AG09319 (cell line): ENCODE measurements around the gene THAP7.

ENCODE experiments used
- DNase-seq: peaks from one replicate; pipeline ENCODE4 v3.0.0-alpha.2; 2010; ENCODE audit warnings: low read depth; ENCODE audit errors: extremely low read depth
- TF ChIP-seq, protein P1 (sequence below): IDR thresholded peaks from 2 replicates; pipeline ENCODE4 v1.5.1; 2011; ENCODE audit warnings: low read depth, mild to moderate bottlenecking, inconsistent platforms, low read length, moderate library complexity

THAP7 gene

DNA sequence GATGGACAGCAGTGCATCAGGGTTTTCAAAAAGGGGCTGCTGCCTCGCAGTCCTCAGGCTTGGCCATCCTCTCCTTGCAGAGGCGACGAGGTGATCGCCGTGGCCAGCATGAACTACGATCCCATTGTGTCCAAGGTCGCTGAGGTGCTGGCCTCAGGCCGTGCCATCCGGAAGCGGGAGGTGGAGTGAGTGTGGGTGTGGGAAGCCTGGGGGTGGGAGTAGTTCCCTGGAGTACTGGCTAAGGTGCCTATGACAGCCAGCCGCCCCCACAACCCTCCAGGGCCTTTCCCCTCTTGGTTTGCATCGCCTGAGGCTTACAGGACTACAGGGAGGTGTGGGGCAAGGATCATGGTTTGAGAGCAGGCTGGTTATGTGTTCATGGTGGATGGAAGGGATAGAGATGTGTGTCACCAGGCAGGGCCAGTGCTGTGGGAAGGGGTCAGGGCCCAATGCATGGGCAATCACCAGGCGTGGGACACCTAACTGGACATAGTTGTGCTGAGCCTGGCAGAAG lies 21.9 kb downstream of the THAP7 start:
- TF ChIP-seq, protein P1, sequence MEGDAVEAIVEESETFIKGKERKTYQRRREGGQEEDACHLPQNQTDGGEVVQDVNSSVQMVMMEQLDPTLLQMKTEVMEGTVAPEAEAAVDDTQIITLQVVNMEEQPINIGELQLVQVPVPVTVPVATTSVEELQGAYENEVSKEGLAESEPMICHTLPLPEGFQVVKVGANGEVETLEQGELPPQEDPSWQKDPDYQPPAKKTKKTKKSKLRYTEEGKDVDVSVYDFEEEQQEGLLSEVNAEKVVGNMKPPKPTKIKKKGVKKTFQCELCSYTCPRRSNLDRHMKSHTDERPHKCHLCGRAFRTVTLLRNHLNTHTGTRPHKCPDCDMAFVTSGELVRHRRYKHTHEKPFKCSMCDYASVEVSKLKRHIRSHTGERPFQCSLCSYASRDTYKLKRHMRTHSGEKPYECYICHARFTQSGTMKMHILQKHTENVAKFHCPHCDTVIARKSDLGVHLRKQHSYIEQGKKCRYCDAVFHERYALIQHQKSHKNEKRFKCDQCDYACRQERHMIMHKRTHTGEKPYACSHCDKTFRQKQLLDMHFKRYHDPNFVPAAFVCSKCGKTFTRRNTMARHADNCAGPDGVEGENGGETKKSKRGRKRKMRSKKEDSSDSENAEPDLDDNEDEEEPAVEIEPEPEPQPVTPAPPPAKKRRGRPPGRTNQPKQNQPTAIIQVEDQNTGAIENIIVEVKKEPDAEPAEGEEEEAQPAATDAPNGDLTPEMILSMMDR: no peak
- no peak for DNase-seq

DNA sequence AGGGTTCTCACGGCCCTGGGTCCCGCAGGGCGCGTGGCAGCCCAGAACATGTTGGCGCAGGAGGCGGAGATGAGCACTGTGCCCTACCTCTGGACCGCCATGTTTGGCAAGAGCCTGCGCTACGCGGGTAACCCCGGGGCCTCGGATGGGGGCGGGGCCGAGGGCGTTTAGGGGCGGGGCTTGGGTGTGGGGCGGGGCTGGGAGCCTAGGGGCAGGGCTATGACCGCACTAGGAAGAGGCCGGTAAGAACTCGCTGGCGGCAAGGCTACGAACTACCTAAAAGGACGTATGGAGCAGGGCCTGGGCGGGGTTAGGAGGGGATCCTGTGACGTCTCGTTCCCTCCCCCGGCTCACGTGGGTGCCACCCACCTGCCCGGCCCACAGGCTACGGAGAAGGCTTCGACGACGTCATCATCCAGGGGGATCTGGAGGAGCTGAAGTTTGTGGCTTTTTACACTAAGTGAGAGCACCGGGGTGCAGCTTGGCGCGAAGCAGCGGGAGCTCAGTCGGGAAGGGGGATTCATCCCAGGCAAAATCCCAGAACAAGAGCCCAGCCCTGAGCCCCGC lies 22.6 kb downstream of the THAP7 start:
- DNase-seq: no peak
- TF ChIP-seq, protein P1: no peak

DNA sequence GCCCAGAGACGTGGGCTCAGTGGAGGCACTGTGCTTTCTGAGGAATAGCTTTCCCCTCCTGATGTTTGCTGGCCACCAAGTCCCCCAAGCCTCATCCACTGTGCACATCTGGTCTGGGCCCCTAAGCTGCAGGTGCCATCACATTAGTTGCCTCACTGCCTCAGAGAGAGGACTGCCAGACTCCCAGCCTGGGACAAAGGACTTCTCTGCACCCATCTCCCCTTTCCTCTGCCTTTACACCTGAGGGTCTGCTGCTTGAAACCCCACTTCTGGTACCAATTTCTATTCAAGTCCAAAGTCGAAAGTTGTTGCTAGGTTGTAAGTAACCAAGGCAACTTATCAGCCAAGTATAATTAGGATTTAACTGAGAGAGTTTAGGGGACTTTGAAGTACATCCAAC lies 23.5 kb downstream of the THAP7 start:
- TF ChIP-seq, protein P1: no peak
- DNase-seq: no peak

DNA sequence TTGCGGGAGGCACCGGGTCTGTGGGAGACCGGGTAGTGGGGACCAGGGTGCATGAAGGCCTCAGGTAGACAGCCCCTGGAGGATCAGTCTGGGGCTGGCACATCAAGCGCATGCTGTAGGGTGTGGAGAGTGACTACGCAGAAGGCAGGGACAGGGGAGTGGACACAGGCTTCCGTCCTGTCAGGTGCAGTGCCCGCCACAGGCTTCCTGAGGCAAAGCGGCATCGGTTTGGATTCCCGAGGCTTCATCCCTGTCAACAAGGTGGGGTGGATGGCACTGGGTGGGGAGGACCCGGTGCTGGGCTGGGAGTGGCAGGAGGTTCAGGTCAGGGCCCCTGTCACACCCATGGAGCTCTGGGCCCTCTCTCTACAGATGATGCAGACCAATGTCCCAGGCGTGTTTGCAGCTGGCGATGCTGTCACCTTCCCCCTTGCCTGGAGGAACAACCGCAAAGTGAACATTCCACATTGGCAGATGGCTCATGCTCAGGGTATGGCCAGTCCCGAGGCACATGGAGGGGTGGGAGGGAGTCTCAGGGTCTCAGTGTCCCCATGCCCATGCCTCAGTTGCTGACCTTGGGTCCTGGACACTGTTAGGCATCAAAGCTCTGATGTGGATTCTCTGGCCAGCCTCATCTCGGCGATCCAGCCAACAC lies 24.3 kb downstream of the THAP7 start:
- TF ChIP-seq, protein P1: no peak
- no peak for DNase-seq

DNA sequence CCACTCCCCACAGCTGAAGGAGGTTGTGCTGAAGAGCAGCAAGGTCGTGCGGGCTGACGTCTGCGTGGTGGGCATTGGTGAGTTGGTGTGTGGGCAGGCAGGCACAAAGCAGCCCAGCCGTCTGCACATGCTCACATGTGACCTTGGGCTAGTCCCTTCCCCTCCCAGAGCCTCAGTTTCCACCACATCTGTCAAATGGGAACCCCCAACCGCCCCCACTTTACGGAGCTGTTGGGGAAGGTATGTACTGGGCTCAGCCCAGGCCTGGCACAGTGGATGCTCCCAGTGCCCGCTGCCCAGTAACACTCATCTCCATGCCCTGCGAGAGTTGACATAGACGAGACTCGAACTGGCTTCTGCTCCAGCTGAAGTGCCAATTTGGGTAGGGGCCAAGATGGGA lies 24.9 kb downstream of the THAP7 start:
- no peak for DNase-seq
- TF ChIP-seq, protein P1: no peak

DNA sequence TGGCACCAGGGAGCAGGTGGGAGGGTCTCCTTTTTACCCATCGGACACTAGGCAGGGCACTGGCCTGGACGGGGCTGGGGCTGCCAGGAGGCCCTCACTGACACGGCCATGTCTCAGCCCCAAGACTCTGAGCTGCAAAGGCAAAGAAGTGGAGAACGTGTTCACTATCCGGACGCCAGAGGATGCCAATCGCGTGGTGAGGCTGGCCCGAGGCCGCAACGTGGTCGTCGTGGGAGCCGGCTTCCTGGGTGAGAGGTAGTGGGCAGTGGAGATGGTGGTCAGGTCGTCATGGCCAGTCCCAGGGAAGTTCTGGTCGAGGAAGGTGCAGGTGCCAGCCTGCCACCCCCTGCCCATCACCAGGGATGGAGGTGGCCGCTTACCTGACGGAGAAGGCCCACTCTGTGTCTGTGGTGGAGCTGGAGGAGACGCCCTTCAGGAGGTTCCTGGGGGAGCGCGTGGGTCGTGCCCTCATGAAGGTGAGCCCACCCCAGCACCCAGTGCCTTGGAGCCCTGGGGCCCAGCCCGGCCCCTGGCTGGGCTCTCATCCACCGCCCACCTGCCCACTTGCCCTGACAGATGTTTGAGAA lies 25.5 kb downstream of the THAP7 start:
- TF ChIP-seq, protein P1: no peak

More for the DNA sequence above, 25.5 kb downstream of the THAP7 start:
- DNase-seq: no peak
